ENCODE results near the gene TTYH3. TPM values are rescaled to one million over a fixed set of nuclear protein-coding genes. Genes with fewer than 3 reads are reported as not detected.

Gene TTYH3
- total RNA-seq, 1 experiment from 2014 or later: 122 TPM

GRCh38 chr7:2628130-2628482 lies 3.7 kb upstream of the TTYH3 start:
- Histone ChIP-seq H2BK5ac (ENCODE audit: insufficient read length, low read length) (no peak overlapping the region), H3K9ac (ENCODE audit: extremely low read depth, insufficient read length, low read length) (no peak overlapping the region), H3K4ac (ENCODE audit: low read depth, low read length) (no peak overlapping the region), H3K4me1 (ENCODE audit: insufficient read depth, low read length) (no peaks in the 10 kb centered on the region), H3K27me3 (ENCODE audit: insufficient read depth, low read length) (no peaks in the 10 kb centered on the region), H4K5ac (ENCODE audit: insufficient read length, low read depth, low read length) (no peak overlapping the region), H4K20me1 (ENCODE audit: control insufficient read depth, insufficient read depth, insufficient read length) (no peaks in the 10 kb centered on the region), H4K91ac (ENCODE audit: insufficient read length, low read depth, low read length) (no peak overlapping the region), H3K23ac (ENCODE audit: insufficient read length, low read depth, low read length) (no peak overlapping the region), H3K9me3 (ENCODE audit: control insufficient read depth, low read depth, low read length) (no peaks in the 10 kb centered on the region), H3K23me2 (ENCODE audit: insufficient read length, low read depth, low read length, poor library complexity, severe bottlenecking) (peaks cover 9% of the 10 kb centered on the region), H2BK20ac (ENCODE audit: low read depth, low read length, poor library complexity, severe bottlenecking) (no peak overlapping the region), H3K18ac (ENCODE audit: insufficient read length, low read depth, low read length) (no peak overlapping the region), H3K56ac (ENCODE audit: insufficient read length, low read depth, low read length) (no peak overlapping the region), H3K79me2 (ENCODE audit: insufficient read depth, low read length) (peaks cover 8% of the 10 kb centered on the region; the same call in 1 of the 2 replicates), H2AK5ac (ENCODE audit: insufficient read length, low read length) (no peak overlapping the region), H3K79me1 (ENCODE audit: insufficient read depth, low read depth, low read length, poor library complexity, severe bottlenecking) (peaks cover 4% of the 10 kb centered on the region), H4K8ac (replicated peaks; ENCODE audit: insufficient read length, low read depth, low read length) (no peak overlapping the region), H3K14ac (ENCODE audit: insufficient read depth, low read length) (no peak overlapping the region), H2BK15ac (ENCODE audit: low read depth, low read length) (no peak overlapping the region), H2BK120ac (ENCODE audit: low read depth, low read length, poor library complexity, severe bottlenecking) (no peak overlapping the region), H3K27ac (ENCODE audit: insufficient read length, low read depth, low read length) (no peak overlapping the region), H3K4me2 (ENCODE audit: insufficient read depth, insufficient read length, low read length) (no peak overlapping the region), H2BK12ac (ENCODE audit: insufficient read length, low read depth, low read length) (no peak overlapping the region), H3T11ph (ENCODE audit: low read length) (no peak overlapping the region), H2AFZ (ENCODE audit: low read length) (no peak overlapping the region)
- WGBS (ENCODE audit: extremely low coverage, insufficient read length, low lambda C conversion rate): no CpG with 5 or more reads among the region's 12 CpGs
- no peak for DNase-seq
- Mint-ChIP-seq H3K27ac (peak overlapping the region in 1 of 3 experiments; percentile 9; a peak in 1 of 7 replicates), H3K9me3 (no peaks in the 10 kb centered on the region), H3K36me3 (ENCODE audit: insufficient read depth in 1 of 3, low read depth in 3 of 3) (no peaks in the 10 kb centered on the region; a peak in 1 of 7 replicates), H3K4me1 (peaks cover 4 to 9% of the 10 kb centered on the region in 2 experiments), H3K4me3 (no peak overlapping the region), H3K27me3 (ENCODE audit: low read depth) (no peaks in the 10 kb centered on the region; the same call in 1 of the 2 replicates)
- TF ChIP-seq CTCF (conservative IDR thresholded peaks at IDR 0.05): no peak
